Activated CD8-positive, alpha-beta T cell treated with anti-CD3 and anti-CD28 coated beads, Interleukin-2, amount 10 ng/mL, durations not matched to agents 7 days and 5 days (primary cell): ENCODE data around the gene H19. TPM values are rescaled to one million over a fixed set of nuclear protein-coding genes. Genes with fewer than 3 reads are reported as not detected.

Source experiments
- ATAC-seq: fragments of 150-1000 bp; cut with Tn5 transposase; one replicate; pipeline ENCODE4 v1.10.0; 2021; ENCODE audit warnings: moderate library complexity
- CTCF ChIA-PET: fragments of 350-600 bp; sonication (Branson Sonifier 250); formaldehyde crosslinking; loops from one replicate; lab custom pipeline; 2021; ENCODE audit warnings: antibody characterized with exemption; lab: Charles Lee
- POLR2A ChIA-PET: fragments of 350-600 bp; sonication (Branson Sonifier 250); formaldehyde crosslinking; loops from one replicate; lab custom pipeline; 2021; ENCODE audit warnings: antibody characterized with exemption; lab: Charles Lee
- DNase-seq: peaks from one replicate; pipeline ENCODE4 v3.0.0-alpha.2; 2020
- H3K27ac Mint-ChIP-seq: one replicate; pipeline ENCODE4 v1.8.0; 2021; ENCODE audit warnings: mild to moderate bottlenecking, mixed read lengths
- H3K27me3 Mint-ChIP-seq: one replicate; pipeline ENCODE4 v1.8.0; 2021; ENCODE audit warnings: low read depth, mixed read lengths
- H3K36me3 Mint-ChIP-seq: one replicate; pipeline ENCODE4 v1.8.0; 2021; ENCODE audit warnings: low read depth, mixed read lengths
- H3K4me1 Mint-ChIP-seq: one replicate; pipeline ENCODE4 v1.8.0; 2021; ENCODE audit warnings: low read depth, mixed read lengths
- H3K4me3 Mint-ChIP-seq: one replicate; pipeline ENCODE4 v1.8.0; 2021; ENCODE audit warnings: mild to moderate bottlenecking, mixed read lengths
- H3K9me3 Mint-ChIP-seq: one replicate; pipeline ENCODE4 v1.8.0; 2022; ENCODE audit warnings: mixed read lengths; ENCODE audit not compliant: insufficient read depth
- total RNA-seq, 2 experiments: library from RNA; stranded (reverse); gene quantifications; one replicate each; pipeline ENCODE4 v1.2.3, GENCODE V29; 2021

Gene H19
- total RNA-seq, result not detected

DNA sequence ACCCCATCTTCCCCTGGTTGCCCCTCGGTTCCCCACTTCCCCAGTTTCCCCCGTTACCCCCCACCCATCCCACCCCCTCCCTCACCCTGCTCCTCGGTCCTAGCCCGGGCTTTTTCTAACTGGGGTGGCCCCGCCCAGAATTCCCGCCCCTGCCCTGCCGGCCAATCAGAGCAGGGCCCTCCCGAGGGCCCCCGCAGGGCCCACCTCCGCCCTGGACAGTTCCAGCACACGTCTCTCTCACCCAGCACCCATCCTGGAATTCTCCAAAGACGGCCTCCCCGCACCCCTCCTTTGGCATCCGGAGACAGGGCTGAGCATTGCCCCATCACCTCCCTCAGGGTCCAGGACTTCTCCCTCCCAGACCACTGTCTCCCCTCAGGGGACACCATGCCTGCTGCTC, at the start of gene H19:
Gene H19, minus strand, starts transcription at position 88 of the 400 bp plus-strand sequence.
- Mint-ChIP-seq H3K4me1 (no peaks in the 10 kb centered on the region), H3K9me3 (no peaks in the 10 kb centered on the region), H3K4me3 (no peak within 1 kb of the TSS), H3K27ac (no peak within 1 kb of the TSS), H3K36me3 (no peaks in the 10 kb centered on the region), H3K27me3 (no peaks in the 10 kb centered on the region)
- ATAC-seq (no peak), DNase-seq (no peak)
- ChIA-PET CTCF (interaction anchor here (1.3 to 1.6 kb wide), 2 partner anchors 115 to 304 kb away, joined by 3 to 5 read pairs; no protein-coding TSS in a partner anchor), POLR2A (no interaction called here)

DNA sequence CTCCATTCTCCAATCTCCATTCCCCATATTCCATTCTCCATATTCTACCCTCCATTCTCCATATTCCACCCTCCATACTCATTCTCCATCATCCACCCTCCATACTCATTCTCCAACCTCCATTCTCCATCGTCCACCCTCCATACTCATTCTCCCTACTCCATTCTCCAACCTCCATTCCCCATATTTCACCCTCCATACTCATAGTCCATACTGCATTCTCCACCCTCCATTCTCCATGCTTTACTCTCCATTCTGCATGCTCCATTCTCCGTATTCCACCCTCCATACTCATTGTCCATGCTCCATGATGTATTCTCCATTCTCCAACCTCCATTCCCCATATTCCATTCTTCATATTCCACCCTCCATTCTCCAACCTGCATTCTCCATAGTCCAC, 44.3 kb upstream of the H19 start:
- no peak for DNase-seq
- H3K27ac Mint-ChIP-seq, result no peak overlapping the region
- CTCF ChIA-PET, result no interaction called here
- H3K27me3 Mint-ChIP-seq, result no peaks in the 10 kb centered on the region
- no peak overlapping the region for H3K4me3 Mint-ChIP-seq
- no peaks in the 10 kb centered on the region for H3K4me1 Mint-ChIP-seq
- H3K9me3 Mint-ChIP-seq, result no peaks in the 10 kb centered on the region
- POLR2A ChIA-PET, result no interaction called here
- H3K36me3 Mint-ChIP-seq, result no peaks in the 10 kb centered on the region
- no peak for ATAC-seq

DNA sequence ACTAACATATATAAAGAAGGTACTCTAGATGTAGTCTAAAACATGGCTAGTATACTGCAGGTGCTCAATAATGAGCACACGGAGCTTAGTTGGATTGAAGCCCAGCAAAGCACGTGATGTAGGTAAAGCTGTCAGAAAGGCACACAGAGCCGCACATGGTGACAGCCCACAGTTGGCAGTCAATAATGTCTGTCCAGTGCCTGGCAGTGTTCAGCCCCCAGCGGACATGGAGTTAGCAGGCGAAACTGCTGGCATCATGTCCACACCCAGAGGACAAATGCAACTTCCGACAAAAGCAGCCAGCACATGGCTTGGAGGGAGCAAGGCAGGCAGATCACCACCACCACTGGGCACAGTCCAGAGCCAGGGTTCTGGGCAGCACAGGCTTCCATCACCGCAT, 43.5 kb upstream of the H19 start:
- Mint-ChIP-seq H3K27ac (no peak overlapping the region), H3K27me3 (no peaks in the 10 kb centered on the region), H3K9me3 (no peaks in the 10 kb centered on the region), H3K4me1 (no peaks in the 10 kb centered on the region), H3K36me3 (no peaks in the 10 kb centered on the region), H3K4me3 (no peak overlapping the region)
- DNase-seq (no peak), ATAC-seq (no peak)
- POLR2A ChIA-PET, result no interaction called here
- CTCF ChIA-PET, result interaction anchor here (7.9 kb wide), 1 partner anchor 109 kb away, joined by 261 read pairs; no protein-coding TSS in a partner anchor

DNA sequence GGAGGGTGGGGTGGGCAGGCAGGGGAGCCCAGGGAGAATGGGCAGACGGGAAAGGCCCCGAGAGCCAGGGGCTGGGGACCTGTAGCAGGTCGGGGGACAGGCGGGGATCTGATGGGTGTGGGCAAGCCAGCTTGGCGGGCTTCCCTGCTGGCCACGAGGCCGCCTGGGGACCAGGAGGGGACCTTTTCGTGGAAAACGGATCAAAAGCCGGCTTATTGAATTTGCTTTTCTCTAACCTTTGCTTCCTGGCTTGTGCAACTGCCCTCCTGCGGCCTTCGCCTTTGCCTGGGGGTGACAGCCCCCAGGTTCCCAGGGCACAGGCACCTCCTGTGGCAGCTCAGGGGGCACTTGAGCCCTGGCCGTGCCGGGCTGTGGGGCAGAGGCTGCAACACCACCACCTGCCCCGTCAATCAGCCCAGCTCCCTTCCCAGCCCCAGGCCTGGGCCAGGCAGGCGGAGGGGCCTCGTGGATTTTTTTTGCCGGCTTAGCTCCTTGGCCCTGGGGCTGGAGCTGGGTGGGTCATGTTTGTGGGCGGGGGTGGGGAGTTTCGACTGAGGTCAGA, 41.6 kb upstream of the H19 start:
- POLR2A ChIA-PET, result no interaction called here
- H3K4me1 Mint-ChIP-seq, result no peaks in the 10 kb centered on the region
- H3K27ac Mint-ChIP-seq, result no peak overlapping the region
- ATAC-seq (no peak), DNase-seq (no peak)
- no peaks in the 10 kb centered on the region for H3K36me3 Mint-ChIP-seq
- no peak overlapping the region for H3K4me3 Mint-ChIP-seq
- H3K27me3 Mint-ChIP-seq, result no peaks in the 10 kb centered on the region
- CTCF ChIA-PET, result interaction anchor here (0.7 to 7.9 kb wide), 3 partner anchors 11 to 111 kb away, joined by 3 to 261 read pairs (median 3); no protein-coding TSS in a partner anchor
- no peaks in the 10 kb centered on the region for H3K9me3 Mint-ChIP-seq

DNA sequence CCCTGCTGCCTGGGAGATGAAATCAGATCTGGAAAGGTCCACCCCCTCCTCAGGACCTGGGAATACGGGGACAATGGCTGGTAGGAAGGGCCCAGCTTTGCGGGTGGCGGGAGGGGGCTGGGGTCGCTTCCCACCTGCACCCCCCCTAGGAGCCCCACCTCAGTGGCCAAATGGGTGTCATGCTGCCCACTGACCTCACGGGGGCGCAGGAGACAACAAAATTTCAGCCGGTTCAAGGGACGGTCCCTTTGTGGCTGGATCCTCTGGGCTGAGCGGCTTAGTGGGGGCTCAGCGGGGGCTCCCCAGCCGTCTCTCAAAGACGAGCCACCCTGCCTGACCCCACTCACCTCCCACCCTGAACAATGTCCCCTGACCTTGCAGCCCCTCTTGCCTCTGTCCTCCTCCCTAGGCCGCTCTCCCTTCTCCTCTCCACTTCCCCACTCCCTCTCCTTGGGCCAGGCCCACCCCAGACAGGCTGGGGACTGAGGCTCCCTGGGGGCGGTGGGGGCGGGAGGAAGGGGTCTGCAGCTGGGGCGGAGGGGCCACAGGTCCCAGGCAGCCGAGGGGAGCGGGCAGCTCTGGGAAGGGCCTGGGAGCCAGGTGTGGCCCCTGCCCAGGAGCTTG, 39.3 kb upstream of the H19 start:
- ChIA-PET CTCF (interaction anchor here (0.8 to 7.9 kb wide), 7 partner anchors 8 to 343 kb away, joined by 3 to 261 read pairs (median 4); no protein-coding TSS in a partner anchor), POLR2A (no interaction called here)
- no peak for DNase-seq
- Mint-ChIP-seq H3K9me3 (no peaks in the 10 kb centered on the region), H3K4me3 (no peak overlapping the region), H3K4me1 (no peaks in the 10 kb centered on the region), H3K36me3 (no peaks in the 10 kb centered on the region), H3K27me3 (no peaks in the 10 kb centered on the region), H3K27ac (no peak overlapping the region)
- no peak for ATAC-seq

DNA sequence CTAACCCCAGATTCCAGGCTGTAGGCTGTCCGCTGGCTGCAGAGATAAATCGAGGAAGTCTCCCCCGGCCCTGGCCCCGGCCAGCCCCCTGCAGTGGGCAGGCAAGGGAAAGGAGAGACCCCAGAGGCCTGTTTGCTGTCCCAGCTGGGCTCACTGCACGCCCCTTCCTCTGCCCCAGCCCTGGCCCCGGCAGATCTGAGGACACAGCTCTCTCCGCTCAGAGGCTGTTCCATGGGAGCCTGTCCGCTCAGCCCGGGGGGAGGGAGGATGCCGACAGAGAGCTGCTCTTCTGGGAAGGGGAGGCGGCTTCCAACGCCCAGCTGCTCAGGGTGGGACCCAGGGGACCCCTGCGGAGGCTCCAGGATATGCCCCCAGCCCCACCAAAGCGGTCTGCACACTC, 37.7 kb upstream of the H19 start:
- no peaks in the 10 kb centered on the region for H3K36me3 Mint-ChIP-seq
- POLR2A ChIA-PET, result interaction anchor here (0.8 kb wide), 1 partner anchor 117 kb away, joined by 3 read pairs; no protein-coding TSS in a partner anchor
- no peaks in the 10 kb centered on the region for H3K9me3 Mint-ChIP-seq
- H3K4me3 Mint-ChIP-seq, result no peak overlapping the region
- DNase-seq (no peak), ATAC-seq (no peak)
- CTCF ChIA-PET, result interaction anchor here (1.5 to 7.9 kb wide), 3 partner anchors 115 to 341 kb away, joined by 4 to 261 read pairs (median 23); no protein-coding TSS in a partner anchor
- no peaks in the 10 kb centered on the region for H3K4me1 Mint-ChIP-seq
- H3K27ac Mint-ChIP-seq, result no peak overlapping the region
- H3K27me3 Mint-ChIP-seq, result no peaks in the 10 kb centered on the region

DNA sequence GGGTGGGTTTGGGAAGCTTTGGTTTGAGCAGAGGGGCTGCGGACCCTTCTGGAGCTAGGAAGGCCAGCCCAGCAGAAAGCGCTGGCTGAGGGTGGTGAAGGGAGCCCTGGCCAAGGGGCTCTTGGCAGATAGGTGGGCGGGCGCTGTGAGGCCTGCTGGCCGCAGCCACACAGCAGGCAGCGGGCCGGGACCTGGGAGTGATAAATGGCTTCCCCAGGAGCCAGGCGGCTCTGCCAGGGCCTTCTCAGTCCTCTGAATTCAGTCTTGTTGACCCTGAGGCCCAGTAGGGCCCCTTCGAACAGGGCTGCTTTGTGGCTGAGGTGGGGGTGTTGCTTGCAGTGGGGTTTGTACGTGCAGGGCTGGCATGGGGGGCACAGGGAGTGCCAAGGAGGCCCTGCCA, 33.4 kb upstream of the H19 start:
- ChIA-PET POLR2A (no interaction called here), CTCF (interaction anchor here (5.2 kb wide), 1 partner anchor 120 kb away, joined by 34 read pairs; no protein-coding TSS in a partner anchor)
- H3K27ac Mint-ChIP-seq, result no peak overlapping the region
- H3K4me1 Mint-ChIP-seq, result no peaks in the 10 kb centered on the region
- no peak overlapping the region for H3K4me3 Mint-ChIP-seq
- no peaks in the 10 kb centered on the region for H3K27me3 Mint-ChIP-seq
- ATAC-seq, result no peak
- no peaks in the 10 kb centered on the region for H3K36me3 Mint-ChIP-seq
- H3K9me3 Mint-ChIP-seq, result no peaks in the 10 kb centered on the region
- no peak for DNase-seq

DNA sequence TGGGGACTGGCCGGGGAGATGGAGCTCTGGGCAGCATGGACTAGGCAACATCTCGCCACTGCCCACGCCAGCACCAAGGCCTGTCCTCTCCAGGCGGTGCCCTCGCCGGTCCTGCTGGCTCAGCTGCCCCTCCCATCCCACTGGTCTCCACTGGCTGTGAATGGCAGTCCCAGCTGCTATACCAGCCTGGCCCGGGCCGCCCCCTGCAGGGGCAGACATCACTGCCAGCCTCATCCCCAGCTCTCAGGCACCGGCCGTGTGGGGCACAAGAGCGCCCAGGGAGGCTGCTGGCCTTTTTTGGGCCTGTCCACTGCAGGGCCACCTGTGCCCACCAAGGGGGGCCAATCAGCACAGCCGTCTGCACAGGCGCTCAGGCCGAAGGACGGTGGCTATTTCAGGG, 30.1 kb upstream of the H19 start:
- H3K4me1 Mint-ChIP-seq, result no peaks in the 10 kb centered on the region
- no peaks in the 10 kb centered on the region for H3K9me3 Mint-ChIP-seq
- H3K4me3 Mint-ChIP-seq, result no peak overlapping the region
- H3K27ac Mint-ChIP-seq, result no peak overlapping the region
- ATAC-seq (no peak), DNase-seq (no peak)
- H3K27me3 Mint-ChIP-seq, result no peaks in the 10 kb centered on the region
- CTCF ChIA-PET, result interaction anchor here (0.6 to 1.5 kb wide), 3 partner anchors 12 to 375 kb away, joined by 3 to 5 read pairs (median 4); no protein-coding TSS in a partner anchor
- POLR2A ChIA-PET, result no interaction called here
- H3K36me3 Mint-ChIP-seq, result no peaks in the 10 kb centered on the region

DNA sequence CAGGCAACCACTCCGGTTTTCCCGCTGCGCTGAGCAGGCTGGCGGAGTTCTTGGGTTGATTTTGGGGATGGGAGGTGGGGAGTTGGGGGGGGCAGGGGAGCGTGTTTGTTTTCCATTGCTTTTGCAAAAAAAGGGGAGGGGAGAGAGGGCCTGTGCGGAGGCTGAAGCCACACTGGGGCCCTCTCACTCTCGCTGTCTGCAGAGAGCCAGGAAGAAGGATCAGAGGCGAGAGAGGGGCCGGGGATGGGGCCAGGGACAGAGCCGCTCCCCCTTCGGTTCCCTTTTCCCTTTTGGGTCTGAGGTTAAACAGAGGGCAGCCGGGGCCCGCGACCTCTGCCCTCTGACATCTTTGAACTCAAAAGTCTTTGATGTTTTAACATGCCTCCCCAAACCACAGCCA, 17.4 kb upstream of the H19 start:
- H3K36me3 Mint-ChIP-seq, result no peaks in the 10 kb centered on the region
- no peak overlapping the region for H3K27ac Mint-ChIP-seq
- H3K4me1 Mint-ChIP-seq, result no peaks in the 10 kb centered on the region
- no peaks in the 10 kb centered on the region for H3K9me3 Mint-ChIP-seq
- ATAC-seq, result no peak
- ChIA-PET CTCF (no interaction called here), POLR2A (no interaction called here)
- no peak for DNase-seq
- H3K27me3 Mint-ChIP-seq, result no peaks in the 10 kb centered on the region
- no peak overlapping the region for H3K4me3 Mint-ChIP-seq

DNA sequence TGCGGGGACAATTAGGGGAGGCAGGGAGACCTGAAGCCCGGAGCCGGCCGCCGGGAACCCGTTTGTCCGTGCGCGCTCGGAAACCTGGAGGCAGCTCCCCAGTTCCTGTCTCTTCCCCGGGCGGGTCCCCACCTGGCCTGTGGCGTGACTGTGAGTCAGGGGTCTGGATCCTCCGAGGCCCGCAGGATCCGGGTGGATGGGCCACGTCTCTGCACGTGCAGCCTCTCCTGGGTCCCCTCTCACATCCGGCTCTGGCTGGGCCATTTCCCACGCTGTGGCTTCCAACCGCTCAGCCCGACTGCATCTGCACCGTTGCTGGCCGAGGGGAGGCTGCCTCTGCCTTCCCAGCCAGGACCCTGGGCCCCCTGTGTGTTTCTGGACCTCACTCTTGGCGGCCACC, 14.8 kb upstream of the H19 start:
- Mint-ChIP-seq H3K4me3 (no peak overlapping the region), H3K27ac (no peak overlapping the region), H3K27me3 (no peaks in the 10 kb centered on the region), H3K36me3 (no peaks in the 10 kb centered on the region), H3K4me1 (no peaks in the 10 kb centered on the region), H3K9me3 (no peaks in the 10 kb centered on the region)
- DNase-seq (no peak), ATAC-seq (no peak)
- CTCF ChIA-PET, result no interaction called here
- POLR2A ChIA-PET, result no interaction called here

DNA sequence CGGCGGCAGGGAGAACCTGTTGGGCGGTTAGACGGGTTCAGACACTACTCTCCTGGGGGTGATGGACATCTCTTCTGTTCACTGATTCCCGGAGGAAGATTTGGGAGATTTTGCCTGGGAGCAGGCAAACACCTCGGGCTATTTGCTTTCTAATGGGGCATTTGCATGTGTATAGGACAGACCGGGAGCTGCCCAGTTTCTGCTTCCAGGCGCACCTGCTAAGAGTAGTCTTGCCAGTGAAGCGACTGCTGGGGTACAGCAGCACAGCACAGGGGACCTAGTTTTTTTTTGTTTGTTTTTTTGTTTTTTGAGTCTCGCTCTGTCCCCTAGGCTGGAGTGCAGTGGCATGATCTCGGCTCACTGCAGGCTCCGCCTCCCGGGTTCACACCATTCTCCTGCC, 6.8 kb upstream of the H19 start:
- H3K36me3 Mint-ChIP-seq, result no peaks in the 10 kb centered on the region
- DNase-seq, result no peak
- no peak for ATAC-seq
- POLR2A ChIA-PET, result no interaction called here
- no peaks in the 10 kb centered on the region for H3K27me3 Mint-ChIP-seq
- H3K4me1 Mint-ChIP-seq, result no peaks in the 10 kb centered on the region
- no peaks in the 10 kb centered on the region for H3K9me3 Mint-ChIP-seq
- no peak overlapping the region for H3K27ac Mint-ChIP-seq
- CTCF ChIA-PET, result no interaction called here
- no peak overlapping the region for H3K4me3 Mint-ChIP-seq

DNA sequence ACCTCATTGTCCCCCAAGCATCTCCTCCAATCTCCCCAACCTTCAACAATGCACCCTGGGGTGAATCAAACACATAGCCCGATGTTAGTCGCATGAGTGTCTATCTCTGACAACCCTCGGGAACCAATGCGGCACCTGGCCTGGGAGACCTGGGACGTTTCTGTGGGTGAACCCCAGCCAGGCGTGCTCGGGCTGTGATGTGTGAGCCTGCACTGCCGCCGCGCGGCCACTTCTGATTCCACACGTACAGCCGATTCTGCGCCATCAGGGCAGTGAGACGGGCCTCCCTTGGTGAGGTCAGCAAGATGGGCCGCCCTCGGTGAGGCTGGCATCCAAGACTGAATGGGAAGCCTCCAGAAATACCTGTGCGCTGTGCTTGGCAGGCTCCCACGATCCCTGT, 5.2 kb upstream of the H19 start:
- Mint-ChIP-seq H3K9me3 (no peaks in the 10 kb centered on the region), H3K27ac (no peak overlapping the region), H3K36me3 (no peaks in the 10 kb centered on the region), H3K27me3 (no peaks in the 10 kb centered on the region), H3K4me1 (no peaks in the 10 kb centered on the region), H3K4me3 (no peak overlapping the region)
- DNase-seq, result no peak
- CTCF ChIA-PET, result interaction anchor here (0.6 to 2.8 kb wide), 13 partner anchors 26 to 350 kb away, joined by 3 to 38 read pairs (median 5); partner anchors contain the start of genes LSP1, SYT8 and TNNI2
- ATAC-seq, result peak; percentile 57
- POLR2A ChIA-PET, result no interaction called here
